GM21786 (cell line): ENCODE results near the gene CHCHD6.

ENCODE experiments used
- ATAC-seq: cut with Tn5 transposase; IDR thresholded peaks from one replicate; pipeline ENCODE4 v1.9.1; 2021; ENCODE audit not compliant: unreplicated experiment

CHCHD6 gene

DNA sequence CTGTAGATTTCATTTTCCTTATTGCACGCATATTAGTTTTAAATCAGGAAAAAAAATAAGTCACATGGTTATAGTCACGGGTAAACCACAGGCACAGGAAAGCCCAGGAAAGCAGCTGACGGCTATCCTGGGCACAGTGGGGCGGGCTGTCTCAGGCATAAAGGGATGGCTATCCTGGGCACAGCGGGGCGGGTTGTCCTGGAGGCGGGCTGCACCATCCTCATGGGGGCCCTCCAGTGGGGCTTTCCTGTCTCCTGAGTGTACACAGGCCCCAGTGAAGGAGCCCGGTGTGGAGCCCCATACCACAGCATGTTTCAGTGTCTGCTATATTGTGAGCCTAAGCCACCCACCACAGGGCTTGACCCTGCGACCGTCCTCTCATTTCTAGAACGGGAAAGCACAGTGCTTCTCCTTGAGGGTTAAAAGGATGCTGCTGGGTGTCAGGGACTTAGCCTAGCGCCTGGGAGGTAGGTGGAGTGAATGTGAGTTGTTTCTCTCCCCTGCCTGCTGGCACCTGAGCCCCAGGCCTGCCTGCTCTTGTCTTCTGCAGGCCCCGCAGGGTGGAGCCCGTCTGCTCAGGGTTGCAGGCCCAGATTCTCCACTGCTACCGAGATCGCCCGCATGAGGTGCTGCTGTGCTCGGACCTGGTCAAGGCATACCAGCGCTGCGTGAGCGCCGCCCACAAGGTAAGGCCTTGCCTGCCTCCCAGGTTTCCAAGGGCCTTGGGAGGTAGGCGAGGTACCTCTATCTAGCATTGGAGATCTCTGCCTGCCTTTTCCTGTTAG is 253.0 kb downstream of the CHCHD6 start:
- ATAC-seq = no peak

DNA sequence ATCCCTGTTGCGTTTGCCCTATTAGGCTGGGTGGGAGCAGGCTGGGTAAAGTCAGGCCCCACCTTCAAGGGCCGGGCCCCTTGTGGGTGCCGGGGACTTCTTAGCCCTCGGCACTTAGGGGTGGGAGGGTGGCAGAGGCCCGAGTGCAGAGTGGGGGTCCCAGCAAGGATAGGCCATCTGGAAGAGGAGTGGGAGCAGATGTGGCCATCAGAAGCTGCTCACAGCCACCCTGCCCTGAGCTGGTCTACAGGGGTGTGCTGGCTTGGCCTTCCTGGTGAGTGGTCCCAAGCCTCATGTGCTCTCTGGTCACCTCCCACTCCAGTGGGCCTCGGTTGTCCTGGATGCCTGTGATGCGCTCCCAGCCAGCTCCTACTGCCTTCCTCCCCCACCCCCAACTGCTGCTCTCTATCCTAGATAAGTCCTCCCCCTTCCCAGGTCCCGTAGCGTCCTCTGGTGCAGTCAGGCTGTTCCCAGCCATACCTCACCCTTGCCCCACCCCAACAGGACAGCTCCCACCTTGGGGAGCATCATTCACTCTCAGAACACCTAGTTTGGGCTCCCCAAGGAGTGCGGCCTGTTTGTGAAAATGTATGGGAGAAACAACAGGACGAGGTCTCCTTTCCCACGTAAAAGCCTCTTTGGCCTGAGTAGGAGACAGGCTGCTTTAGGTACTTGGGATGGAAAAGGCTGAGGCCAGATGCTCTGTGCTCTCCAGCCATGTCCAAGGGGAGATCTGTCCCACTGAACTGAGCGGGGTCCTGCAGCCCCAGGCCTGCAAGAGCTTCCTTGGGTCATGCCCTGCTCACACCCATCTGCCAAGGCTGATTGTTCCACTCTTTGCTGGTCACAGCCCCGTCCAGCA is 254.0 kb downstream of the CHCHD6 start:
- no peak for ATAC-seq

DNA sequence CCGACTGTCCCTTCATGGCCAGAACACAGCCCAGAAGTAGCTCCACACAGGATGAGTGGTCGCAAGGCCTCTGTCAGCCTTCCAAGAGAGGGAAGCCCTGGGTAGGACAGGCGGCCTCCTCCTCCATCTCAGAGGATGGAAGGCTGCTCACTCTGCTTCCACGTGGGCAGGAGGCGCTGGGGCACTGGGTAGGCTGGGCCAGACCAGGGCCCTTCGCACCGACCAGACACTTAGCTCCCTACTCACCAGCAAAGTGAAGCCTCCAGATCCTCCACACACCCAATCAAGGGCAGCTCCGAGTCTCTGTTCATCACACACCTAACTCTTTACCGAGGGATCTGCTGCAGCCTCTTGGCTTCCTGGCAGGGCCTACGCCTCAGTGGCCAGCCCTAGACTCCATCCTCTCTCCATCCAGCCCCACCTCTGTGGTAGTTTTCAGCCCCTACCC is 254.6 kb downstream of the CHCHD6 start:
- ATAC-seq = no peak

- no peak for ATAC-seq
Measured at GRCh38 chr3:126959136-126959920, 255.3 kb downstream of the CHCHD6 start.

DNA sequence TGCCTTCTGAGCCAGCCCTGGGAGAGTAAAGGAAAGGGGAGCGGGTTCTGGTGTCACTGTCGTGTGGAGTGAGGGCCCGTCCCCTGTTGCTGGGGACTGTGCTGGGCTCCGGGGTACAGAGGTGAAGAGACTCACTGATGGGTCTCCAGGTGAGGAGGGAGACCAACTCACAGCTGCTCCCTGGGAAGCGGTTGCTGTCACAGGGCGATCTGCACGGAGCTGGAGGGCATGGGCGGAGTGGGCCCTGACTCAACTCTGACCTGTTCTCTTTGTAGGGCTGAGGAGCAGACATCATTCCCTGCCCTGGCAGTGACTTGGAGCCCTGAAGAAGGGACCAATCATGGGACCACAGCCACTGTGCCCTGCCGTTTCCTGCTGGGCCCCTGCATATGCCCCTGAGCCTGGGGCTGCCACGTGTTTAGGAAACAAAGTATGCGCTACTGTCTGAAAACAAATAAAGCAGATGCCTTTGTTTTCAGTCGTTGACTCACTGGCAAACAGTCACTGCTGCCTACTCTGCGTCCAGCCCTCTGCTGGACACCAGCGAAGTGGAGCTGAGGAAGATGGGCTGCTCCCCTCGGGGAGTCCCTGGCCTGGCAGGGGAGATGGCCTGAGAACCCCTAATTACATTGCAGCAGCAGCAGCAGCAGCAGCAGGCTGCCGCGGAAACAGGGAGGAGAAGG is 256.0 kb downstream of the CHCHD6 start:
- no peak for ATAC-seq

- ATAC-seq = no peak
Measured at GRCh38 chr3:126960604-126960995, 256.6 kb downstream of the CHCHD6 start.

- ATAC-seq = peak; percentile 77
Measured at GRCh38 chr3:126961191-126961790, 257.3 kb downstream of the CHCHD6 start.

- ATAC-seq = no peak
Measured at GRCh38 chr3:126961791-126962461, 257.9 kb downstream of the CHCHD6 start.

- no peak for ATAC-seq
Measured at GRCh38 chr3:126962756-126963155, 258.7 kb downstream of the CHCHD6 start.

DNA sequence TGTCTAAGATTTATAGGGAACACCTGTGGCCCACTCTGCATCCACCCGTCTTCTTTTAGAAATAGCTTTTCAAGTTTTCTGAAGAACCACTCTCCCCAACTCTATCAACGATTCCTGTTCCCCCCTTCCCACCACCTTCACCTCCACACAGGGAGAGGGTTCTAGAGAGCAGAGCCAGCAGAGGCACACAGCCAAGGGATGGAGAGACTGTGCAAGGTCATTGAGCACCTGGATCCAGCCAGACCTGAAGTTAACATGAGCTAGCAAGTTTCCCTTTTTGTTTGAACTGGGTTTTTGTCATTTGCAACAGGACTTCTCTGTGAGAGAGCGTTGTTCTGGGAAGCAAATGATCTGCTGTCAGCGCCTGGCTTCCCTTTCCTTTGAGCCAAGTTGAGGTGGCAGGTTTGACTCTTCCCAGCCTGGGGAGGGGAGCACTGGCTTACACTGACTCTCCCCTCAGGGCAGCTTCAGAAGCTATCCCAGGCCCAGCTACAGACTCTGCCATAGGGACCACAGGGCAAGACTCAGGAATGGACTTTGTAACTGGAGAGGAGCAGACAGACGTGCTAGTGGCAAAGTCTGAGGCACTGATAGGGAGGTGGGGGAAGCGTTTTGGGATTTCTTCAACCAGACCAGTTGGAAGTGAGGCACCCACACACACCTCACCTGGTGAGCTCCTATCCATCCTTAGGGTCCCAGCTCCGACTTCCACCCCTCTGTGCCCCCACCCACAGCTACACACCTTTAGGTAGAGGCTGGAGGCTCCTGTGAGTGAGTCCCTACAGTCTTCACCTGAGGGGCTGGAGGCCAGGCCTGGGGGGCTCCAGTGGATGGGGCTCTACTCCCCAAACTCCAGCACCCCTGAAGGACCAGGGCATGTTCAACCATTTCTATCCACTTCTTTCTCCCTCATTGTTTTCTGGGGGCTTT is 259.5 kb downstream of the CHCHD6 start:
- no peak for ATAC-seq

GRCh38 chr3:126964261-126964660 is 260.2 kb downstream of the CHCHD6 start:
- no peak for ATAC-seq

GRCh38 chr3:126964950-126965349 is 260.9 kb downstream of the CHCHD6 start:
- no peak for ATAC-seq

DNA sequence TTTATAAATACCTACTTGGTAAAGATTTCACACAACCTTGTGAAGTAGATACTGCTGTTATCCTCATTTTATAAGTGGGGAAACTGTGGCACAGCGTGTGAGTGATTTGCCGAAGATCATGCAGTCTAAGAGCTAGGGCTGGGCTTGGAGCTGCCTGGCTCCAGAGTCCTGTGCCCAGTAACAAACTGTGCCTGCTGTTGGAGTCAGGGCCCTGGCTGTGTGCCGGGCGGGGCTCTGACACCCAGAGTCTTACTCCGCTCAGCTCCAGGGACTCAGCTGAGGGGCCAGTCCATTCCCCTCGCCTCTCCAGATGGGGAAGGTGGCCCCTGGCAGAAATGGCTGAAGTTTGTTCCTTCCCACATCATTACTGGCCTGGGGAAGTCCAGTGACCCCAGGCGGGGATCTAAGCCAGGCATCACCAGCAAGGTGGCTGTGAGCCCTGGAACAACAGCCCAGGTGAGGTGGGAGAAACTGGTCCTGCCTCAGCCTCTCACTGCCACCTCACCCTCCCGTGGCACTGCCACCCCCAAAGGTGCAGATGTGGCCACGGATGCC is 261.6 kb downstream of the CHCHD6 start:
- ATAC-seq = no peak

GRCh38 chr3:126967386-126967785 is 263.3 kb downstream of the CHCHD6 start:
- no peak for ATAC-seq

GRCh38 chr3:126968391-126969390 is 264.7 kb downstream of the CHCHD6 start:
- no peak for ATAC-seq

DNA sequence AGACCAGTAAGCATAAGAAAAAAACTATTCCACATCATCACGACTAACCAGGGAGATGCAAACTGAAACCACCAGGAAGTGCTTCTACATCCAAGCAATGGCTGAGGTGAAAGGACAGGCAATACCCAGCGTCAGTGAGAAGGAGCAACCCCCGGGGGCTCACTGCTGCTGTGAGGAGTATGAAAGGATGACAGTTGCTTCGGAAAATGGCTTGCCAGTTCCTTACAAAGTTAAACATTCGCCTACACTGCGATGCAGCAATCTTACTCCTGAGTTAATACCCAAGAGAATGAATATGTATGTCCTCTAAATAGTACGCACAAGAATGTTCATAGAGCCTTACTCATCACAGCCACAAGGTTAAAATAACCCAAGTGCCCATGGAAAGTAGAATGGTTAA is 265.5 kb downstream of the CHCHD6 start:
- ATAC-seq = no peak

DNA sequence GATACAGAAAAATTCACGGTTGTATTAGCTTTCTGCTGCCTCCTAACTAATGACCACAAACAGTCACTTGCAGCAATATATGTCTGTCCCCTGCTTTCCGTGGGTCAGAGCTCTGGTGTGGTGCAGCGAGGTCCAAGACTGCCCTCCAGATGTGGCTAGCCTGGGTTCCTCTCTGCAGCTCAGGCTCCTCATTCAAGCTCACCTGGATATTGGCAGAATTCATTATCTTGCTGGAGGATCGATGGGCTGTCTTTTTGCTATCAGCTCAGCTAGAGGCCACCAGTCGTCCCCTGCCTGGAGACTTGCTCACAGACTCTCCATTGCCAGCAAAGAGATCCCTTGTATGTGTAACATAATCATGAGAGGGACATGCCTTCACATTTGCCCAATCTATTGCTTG is 266.1 kb downstream of the CHCHD6 start:
- no peak for ATAC-seq
